Measurements from ENCODE around the gene ABCC2.

- no peak for TF ChIP-seq EZH2phosphoT487 (IDR thresholded peaks at IDR 0.05; ENCODE audit: low read depth)
- TF ChIP-seq CTCF (IDR thresholded peaks at IDR 0.05; ENCODE audit: low read depth, low read length), result no peak
Measured at GRCh38 chr10:99883523-99883922, 101.1 kb downstream of the ABCC2 start.

All from OCI-LY3 (cell line).